VCaP (cell line): ENCODE measurements around the gene MALAT1.

Experiments used
- H3K27ac ChIP-seq: fragments of 450-650 bp; 2 replicates; pipeline ENCODE4 v1.5.1; 2017
- CTCF ChIP-seq: fragments of 450-650 bp; conservative IDR thresholded peaks from 2 replicates; pipeline ENCODE4 v1.5.1; 2017; ENCODE audit warnings: mild to moderate bottlenecking, moderate library complexity

Gene MALAT1

GRCh38 chr11:65477149-65477965 is 21.5 kb upstream of the MALAT1 start:
- peak overlapping the region; percentile 99 for H3K27ac ChIP-seq
- no peak for TF ChIP-seq CTCF

- H3K27ac ChIP-seq: peak overlapping the region; percentile 99
- no peak for TF ChIP-seq CTCF
Measured at GRCh38 chr11:65478388-65479183, 20.3 kb upstream of the MALAT1 start.

- peak overlapping the region; percentile 99 for H3K27ac ChIP-seq
- TF ChIP-seq CTCF: peak; percentile 76
Measured at GRCh38 chr11:65479184-65480145, 19.4 kb upstream of the MALAT1 start.

- TF ChIP-seq CTCF: no peak
- no peak overlapping the region for H3K27ac ChIP-seq
Measured at GRCh38 chr11:65482306-65482850, 16.5 kb upstream of the MALAT1 start.

GRCh38 chr11:65485920-65486219 is 13.0 kb upstream of the MALAT1 start:
- H3K27ac ChIP-seq: peak overlapping the region; percentile 100
- TF ChIP-seq CTCF: no peak

GRCh38 chr11:65486570-65487466 is 12.0 kb upstream of the MALAT1 start:
- no peak for TF ChIP-seq CTCF
- peak overlapping the region; percentile 100 for H3K27ac ChIP-seq
